Stimulated activated CD4-positive, alpha-beta T cell treated with anti-CD3 and anti-CD28 coated beads, Interleukin-4, amount 100 ng/mL, for 24 hours (primary cell): ENCODE results near the gene SAT1.
A peak's percentile ranks its signal among the peaks of the same experiment; 100 is the strongest.
"Not testable (repeated sequence)": the region's sequence is repeated elsewhere in the genome, so short reads cannot be mapped to it uniquely, and the experiment has no call there.

ENCODE experiments used
- DNase-seq: peaks from one replicate; pipeline ENCODE4 v3.0.0-alpha.2; 2020

The SAT1 gene

DNA sequence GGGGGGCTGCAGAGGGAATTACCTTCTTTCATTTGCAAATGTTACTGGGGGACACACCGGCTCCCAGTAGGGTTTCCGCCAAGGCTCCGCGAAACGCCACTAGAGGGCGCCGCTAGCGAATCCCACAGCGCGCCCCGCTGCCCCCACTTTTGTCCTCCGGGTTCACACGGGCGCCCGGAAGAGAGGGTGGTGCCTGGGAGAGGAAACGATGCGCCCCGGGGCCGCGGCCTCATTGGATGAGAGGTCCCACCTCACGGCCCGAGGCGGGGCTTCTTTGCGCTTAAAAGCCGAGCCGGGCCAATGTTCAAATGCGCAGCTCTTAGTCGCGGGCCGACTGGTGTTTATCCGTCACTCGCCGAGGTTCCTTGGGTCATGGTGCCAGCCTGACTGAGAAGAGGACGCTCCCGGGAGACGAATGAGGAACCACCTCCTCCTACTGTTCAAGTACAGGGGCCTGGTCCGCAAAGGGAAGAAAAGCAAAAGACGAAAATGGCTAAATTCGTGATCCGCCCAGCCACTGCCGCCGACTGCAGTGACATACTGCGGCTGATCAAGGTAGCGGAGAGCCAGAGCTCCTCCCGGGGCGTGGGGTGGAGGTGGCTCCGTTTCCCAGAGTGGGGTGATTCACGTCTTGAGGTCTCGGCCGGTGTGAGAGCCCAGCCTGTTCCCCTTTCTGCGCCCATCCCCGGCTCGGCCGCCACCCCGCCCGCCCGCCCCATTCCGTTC, at the start of gene SAT1:
TSS of gene SAT1 (plus strand) at position 311 of the 726 bp plus-strand sequence. CDS start at position 490, 179 bp downstream.
- peak; percentile 92 for DNase-seq

DNA sequence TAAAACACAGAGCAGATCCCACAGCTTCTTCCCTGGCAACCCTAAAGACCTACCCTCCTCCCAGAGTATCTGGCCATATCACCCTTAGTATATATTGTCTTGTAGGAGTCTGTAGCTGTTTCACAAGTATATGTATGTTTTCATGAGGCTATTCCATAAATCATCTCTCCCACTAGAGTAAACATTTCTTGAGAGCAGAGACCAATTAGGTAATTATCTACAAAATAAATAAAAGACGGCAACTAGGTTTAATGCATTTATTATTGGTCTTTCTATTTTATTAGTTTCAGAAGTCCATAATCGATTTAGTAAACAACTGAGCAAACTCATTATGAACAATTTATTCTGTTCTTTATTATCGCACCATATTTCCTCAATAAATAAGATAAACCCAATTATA, 46.9 kb upstream of the SAT1 start:
- no peak for DNase-seq

DNA sequence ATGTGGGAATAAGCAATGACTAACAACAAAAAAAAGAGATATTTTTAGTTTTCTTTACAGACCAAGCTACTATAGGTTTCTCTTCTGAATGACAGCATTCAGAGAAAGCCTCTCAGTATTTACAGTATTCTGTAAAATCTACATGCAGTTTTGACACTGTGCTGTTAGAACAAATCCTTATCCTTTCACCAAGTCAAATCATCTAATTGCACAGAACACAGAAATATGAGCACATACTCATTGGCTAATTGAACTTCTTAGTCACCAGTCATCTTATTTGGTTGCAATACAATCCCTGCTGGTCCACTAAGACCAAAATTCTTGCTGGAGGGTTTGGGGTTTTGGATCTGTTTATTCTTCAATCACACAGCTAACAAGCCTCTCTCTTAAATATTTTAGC, 45.6 kb upstream of the SAT1 start:
- DNase-seq = no peak

DNA sequence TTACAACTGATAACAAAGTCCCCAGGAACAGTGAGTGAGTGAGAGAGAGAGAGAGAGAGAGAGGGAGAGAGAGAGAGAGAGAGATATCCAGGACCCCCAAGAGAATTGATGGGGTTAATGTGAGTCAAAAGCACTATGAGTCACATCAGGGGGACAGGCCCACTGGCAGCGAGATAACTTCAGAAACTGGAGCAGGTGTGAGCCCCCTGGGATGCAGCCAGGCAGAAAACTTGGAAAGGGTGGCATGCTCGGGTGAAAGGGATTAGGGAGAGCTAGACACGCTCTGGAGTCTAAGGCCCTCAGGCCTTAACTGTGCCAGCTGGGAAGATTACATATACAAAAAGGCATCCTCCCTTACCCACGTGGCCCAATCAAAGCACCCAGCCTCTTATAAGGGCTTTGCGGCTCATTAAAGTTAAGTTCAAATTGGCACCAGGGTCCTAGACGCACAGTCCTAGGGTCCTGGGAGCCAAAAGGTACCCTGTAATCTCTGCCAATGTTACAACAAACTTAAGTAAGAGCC, 40.7 kb upstream of the SAT1 start:
- peak; percentile 3 for DNase-seq

DNA sequence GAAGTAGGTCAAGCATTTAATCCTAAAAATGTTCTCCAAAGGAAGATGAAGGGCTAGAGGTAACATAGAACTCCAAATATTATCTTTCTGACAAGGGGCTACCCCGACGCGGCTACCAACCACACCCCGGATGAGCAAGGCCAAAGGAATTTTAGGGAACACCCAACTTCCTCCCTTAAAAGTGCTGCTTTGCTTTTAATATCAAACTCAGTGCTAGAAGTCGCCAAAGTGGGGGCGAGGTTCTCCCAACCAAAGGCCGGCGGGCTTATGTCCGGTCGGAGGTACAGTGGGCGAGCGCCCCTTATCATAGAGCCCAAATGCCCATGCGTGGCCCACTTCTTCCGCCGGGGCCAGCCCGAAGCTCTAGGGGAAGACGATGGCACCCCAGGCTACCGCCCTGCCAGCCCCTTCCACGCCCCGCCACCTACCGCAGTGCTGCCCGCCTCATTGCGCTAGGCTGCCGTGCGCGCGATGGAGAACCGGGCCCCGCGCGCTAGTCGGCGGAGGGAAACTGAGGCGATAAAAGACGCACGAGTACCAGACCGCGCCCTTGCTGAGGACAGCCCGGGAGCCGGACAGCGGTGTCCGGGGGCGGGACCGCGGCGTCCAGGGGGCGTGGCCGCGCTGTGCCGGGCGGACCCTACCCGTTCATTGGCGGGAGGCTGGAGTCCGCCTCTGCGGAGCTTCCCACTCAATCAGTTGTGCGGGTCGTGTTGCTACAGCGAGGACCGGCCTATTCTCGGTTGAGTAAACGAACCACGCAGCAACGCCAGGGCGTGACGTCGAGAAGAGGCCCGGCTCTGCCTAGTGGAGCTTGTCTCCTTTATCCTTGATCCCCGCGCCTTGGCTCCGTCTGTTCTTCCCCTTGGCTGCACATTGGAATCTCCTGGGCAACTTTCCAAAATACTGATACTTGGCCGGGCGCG, 40.0 kb upstream of the SAT1 start, which contains the start of gene ACOT9:
TSS of gene ACOT9 (minus strand) at position 580 of the 926 bp plus-strand sequence. CDS start at position 448, 132 bp downstream.
- peak; percentile 70 for DNase-seq

DNA sequence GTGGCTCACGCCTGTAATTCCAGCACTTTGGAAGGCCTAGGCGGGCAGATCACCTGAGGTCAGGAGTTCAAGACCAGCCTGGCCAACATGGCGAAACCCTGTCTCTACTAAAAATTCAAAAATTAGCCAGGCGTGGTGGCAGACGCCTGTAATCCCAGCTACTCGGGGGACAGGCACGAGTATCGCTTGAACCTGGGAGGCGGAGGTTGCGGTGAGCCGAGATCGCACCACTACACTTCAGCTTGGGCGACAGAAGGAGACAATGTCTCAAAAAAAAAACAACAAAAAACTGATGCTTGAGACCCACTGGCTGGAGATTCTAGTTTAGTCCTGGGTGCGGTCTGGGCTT, 39.4 kb upstream of the SAT1 start:
- DNase-seq = not testable (repeated sequence)

DNA sequence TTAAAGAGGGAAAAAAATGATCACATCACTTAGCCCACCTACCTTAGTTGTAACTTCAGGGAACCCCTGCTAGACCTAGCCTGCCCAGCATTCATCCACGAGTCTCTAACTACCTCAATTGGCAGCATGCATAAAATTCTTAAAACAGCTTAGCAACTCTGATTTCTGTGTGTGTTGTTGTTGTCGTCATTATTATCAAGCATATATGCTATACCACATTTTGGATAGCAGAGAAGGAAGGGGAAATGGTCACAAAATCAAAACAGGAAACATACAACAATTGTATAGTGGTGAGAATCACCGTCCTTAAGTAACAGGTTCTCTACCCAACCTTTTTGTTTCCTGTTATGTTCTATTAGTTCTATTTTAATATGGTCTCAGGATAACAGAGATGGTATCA, 37.2 kb upstream of the SAT1 start:
- no peak for DNase-seq

DNA sequence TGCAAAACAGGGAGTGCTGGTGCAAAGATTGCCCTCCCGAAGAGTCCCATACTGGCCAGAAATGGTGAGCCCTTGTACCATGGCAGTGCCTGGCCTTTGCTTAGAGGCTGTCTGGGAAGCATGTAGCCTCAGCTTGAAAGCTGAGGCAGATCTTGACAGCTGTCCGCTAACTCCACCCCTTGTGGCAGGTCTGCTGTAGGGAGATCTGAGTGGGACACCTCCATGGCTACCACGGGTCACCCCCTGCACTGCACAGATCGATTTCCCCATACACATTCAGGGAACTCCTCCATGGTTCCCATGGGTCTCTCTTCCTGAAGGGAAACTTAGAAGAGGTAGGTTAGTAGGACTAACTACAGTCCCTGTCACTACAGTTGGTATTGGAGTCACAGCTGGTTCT, 33.8 kb upstream of the SAT1 start:
- no peak for DNase-seq

DNA sequence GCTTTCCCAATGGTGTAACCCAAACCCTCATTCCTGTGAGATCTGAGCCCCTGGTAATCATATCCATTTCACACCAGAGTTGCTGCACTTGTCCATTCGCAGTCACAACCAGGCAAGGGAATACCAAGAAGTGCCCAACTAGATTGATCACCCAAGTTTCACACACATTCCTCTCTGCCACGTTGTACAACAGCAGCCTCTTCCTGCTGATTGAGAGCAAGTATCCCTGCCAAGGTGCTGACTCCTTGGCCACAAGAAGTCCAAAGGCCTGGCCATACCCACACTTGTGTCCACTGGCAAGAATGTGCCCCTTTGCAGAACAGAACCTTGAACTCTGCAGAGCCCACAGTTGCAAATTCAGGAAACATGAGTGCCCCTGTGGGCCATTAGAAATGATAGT, 33.4 kb upstream of the SAT1 start:
- DNase-seq = no peak

DNA sequence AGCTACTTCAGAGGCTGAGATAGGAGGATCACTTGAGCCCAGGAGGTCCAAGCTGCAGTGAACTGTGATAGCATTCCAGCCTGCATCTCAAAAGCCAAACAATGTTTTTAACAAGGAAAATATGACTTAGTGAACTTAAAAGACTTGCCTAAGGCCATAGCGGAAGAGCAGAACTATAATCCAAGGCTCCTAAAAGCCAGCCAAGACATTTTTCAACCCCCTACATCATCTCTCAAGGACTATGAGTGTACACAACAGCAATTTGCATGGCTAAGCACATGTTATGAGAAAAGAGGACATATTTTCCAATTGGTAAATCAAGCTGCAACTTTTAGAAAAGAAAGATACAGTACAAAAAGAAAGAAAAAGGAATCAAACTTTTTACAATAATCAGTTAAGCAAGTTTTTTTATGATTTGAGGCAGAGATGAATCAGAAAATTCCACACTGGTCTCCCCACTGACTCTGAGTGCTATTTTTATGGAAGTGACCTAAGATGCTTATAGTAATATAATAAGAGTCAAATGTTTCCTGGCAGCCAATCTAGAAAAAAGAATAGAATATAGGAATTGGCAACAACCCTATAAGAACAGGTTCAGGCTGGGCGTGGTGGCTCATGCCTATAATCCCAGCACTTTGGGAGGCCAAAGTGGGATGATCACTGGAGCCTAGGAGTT, 30.1 kb upstream of the SAT1 start:
- DNase-seq = no peak

DNA sequence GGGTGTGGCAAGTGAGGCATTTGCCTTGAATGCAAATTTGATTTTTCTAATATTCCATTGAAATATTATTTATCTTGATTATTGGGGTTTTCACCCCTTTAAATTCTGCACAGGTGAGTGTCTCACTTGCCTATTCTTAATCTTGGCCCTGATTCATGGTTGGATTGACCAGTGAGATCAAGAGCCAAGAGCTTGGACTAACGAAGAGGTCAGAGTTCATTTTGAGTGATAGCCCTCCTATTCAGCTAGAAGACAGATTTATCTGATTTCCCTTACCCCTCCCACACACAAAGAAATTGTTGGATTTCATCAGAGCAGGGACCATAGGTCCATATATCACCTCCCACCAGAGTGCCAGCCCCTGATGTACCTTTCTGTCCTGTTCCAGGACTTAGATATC, 28.3 kb upstream of the SAT1 start:
- DNase-seq = no peak

DNA sequence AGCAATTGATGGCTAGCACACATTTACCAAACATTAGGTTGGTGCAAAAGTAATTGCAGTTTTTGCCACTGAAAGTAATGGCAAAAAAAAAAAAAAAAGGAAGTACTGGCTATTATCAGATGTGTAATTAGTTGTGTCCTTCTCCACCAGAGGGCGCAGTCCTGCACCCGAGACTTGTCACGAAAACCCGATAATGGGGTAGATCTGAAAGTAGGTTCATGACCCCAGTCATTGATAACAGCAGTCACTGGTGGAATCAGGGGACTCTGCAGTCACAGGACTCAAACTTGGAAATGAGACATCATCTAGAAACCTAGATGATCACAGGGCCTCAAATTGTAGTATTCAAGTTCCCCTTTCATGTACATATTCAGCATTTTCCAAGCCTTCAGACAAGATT, 26.8 kb upstream of the SAT1 start:
- DNase-seq = peak; percentile 65

DNA sequence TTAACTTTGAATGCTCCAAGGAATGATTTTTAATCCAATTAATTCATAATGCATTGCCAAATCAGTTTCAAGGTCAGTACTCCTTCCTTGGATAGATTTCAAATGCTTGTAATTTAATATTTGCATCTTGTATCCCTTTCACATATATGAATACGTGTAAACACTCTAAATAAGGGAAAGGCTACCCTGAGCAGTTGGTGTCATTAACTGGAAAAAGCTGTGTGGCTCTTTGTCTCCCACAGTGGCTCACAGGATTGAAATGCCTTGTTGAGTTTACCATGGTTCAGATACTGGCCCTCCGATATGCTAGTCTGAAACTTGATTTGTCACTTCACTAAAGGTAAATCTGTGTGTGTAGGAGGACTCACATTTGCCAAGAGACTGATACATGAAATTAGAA, 23.2 kb upstream of the SAT1 start:
- DNase-seq = no peak

DNA sequence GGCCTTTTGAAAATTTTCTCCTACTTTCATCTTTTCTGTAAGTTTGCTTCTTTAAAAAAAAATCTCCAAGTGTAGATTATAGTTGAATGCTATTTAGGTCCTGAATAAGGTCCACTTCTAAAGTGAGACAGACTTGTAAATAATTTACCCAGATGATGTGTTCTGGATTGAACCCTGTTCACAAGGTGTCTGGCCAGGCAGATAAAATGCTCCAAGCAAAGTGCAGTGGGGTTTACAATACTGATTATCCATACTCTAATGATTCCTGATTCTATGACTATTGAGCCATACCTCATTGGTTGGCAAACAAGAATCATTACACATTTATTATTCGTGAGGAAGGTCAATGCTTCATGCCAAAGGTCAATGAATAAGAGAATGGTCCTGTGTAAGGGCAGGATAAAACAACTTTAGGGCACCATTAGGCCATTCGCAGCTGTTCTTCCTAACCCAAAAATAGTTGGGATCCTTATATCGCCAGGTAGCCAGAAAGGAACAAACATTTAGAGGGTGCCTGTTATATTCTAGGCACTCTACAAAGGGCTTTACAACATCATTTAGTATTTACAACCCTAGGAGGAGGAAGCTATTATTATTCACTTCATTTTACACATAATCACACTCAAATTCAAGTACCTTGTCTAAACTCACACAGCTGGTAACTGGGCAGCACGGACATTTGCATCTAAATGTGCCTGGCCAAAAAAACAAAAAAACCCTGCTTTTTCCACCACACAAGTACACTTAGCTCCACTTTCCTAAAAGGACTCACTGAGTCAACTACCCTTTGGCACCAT, 18.6 kb upstream of the SAT1 start:
- no peak for DNase-seq

DNA sequence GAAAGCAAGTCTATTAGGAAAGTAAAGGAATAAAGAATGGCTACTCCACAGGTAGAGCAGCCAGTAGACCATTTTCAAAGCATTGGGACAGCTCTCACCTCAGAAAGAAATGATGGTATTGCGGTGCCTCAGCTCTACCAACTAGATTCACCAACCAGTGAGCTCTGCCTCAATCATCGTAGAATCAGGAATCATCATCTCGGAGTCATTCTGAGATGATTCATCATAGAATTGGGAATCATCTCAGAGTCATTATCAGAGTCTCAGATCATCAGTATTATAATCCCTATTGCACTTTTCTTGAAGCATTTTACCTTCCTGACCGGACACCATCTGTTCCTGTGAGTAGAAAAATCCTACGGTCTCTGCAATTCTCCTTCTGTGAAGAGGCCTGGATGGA, 17.5 kb upstream of the SAT1 start:
- no peak for DNase-seq

DNA sequence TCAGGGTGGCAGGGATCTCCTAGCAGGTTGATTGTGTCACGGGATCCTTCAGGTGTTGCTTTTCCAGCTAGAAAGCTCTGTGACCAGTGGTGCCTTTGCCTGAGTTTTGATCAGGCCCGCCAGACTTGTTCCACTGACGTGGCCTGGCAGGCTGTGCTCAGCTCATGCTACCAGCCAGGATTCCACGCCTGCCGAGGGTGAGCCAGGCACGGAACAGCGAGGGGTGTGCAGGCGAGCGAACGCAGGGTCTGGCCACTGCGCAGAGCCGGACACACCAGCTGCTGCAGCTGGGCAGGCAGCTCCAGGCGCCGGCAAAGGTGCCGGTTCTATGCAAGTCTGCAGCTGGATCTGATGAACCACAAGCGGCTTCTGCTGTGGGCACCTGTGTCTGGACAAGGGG, 17.1 kb upstream of the SAT1 start:
- DNase-seq = no peak

DNA sequence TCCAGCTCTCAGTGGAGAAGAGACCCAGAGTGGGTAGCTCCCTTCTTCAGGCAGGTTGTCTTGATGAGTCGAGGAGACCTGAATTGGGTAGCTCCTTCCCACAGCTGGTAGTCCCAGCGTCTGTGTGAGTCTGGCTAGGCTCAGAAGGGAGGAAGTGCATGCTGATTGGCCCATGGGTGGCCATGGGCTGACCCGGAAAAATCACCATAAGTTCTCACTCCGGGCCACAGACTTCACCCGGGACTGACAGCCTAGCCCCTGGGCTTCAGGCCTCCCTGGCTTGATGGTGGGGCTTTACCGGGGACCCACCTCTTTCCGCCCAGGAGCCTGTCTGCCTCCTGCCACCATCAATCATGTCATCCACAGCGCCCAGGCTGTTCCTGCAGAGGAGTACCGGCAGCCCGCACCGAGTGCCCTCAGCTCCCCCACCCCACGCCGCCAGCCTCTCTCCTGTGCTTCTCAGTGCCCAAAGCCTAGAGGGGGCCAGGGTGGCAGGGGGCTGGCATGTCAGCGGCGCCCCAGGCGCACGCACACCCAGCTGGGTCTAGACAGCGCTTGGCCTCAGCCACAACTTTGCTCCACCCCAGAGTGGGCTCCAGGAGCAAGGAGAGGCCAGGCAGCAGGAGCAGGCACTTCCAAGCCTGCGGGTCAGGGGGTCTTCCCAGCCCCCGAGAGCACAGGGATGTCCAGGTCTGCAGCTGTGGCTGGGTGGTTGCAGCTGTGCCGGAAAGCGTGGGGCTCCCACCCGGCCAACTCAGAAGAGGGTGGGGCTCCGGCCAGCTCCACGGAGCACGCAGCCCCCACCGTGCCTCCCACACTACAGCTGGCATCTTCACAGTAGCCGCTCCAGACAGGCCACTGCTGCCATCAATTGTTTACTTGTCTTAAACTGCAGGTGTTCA, 16.1 kb upstream of the SAT1 start:
- DNase-seq = no peak

DNA sequence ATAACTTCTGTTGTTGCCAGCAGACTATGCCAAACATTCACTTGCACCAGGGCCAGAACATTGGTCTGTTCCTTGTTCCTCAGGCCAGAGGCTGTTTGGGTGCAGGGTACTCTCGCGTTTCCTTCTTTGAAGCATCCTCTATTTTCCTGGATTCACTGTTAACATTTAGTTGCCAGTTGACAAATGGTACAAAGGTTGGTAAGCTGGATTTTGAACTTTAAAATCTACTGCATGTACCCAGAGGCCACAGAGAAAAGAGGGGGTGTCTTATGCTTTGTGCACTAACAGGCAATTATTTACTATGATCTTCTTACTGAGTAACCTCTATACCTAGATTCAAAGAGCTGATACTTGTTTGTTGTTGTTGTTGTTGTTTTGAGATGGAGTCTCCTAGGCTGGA, 12.8 kb upstream of the SAT1 start:
- no peak for DNase-seq

DNA sequence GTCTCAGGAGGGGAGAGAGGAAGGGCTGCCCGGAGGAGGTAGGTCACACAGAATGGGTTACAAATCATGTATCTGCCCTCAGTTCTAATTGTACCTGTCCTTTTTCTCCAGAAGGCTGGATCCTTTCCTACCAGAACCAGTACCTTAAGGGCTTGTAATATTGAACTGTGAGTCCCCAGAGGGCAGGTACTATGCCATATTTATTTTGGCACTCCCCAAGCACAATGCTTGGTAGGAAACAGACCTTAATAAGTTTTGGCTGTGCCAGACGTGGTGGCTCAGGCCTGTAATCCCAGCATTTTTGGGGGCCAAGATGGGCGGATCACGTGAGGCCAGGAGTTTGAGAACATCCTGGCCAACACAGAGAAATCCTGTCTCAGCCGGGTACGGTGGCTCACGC, 11.9 kb upstream of the SAT1 start:
- not testable (repeated sequence) for DNase-seq

DNA sequence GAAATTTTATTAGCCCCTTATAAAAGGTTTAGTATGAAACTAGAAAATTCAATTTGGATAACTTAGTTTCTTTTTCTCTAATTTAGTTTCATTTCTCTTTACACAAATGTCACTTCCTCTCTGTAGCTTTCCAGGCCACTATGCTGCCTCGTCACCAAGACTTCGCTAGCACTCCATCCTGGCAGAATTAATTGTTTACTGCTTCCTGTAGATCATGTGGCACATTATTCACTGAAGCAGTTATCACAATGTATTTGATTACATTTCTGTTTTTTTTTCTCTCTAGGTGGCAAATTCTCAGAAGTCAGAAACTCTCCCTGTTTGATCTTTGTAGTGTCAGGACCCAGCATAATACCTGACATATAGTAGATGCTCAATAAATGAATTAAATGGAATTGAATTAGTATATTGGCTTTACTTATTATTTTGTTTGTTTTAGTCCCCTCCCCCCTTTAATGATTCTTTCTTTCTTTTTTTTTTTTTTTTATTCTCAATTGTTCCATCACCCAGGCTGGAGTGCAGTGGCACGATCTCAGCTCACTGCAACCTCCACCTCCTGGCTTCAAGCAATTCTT, 9.3 kb upstream of the SAT1 start:
- peak; percentile 21 for DNase-seq

DNA sequence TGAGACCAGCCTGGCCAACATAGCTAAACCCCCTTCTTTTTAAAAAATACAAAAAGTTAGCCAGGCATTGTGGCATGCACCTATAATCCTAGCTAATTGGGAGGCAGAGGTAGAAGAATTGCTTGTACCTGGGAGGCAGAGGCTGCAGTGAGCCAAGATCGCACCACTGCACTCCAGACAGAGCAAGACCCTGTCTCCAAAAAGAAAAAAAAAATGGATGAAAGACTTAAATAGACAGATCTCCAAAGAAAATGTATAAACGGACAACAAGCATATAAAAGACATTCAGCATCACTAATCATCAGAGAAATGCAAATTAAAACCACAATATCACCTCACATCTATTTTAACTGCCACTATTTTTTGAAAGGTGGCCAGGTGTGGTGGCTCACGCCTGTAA, 6.6 kb upstream of the SAT1 start:
- DNase-seq = no peak
